Adrenal gland (tissue), 5 donors: Measurements from ENCODE around the gene GABRG1.

Source experiments
- POLR2A ChIP-seq, 2 donors: fragments of 450-650 bp; IDR thresholded peaks; one replicate each; pipeline ENCODE4 v1.6.1; 2017; ENCODE audit warnings: antibody characterized with exemption in 2 of 2, mild to moderate bottlenecking in 2 of 2, moderate library complexity in 1 of 2
- TF ChIP-seq, protein P1 (sequence below), 6 experiments: fragments of 450-650 bp in 4 of 6; fragments of 200-600 bp in 2 of 6; sonication (generic) in 1 of 6; IDR thresholded peaks; 1 replicate in 5 of 6; 2 replicates in 1 of 6; pipeline versions ENCODE4 v1.5.1 to v1.8.0; 2016 to 2021; ENCODE audit warnings: antibody characterized with exemption in 6 of 6, mild to moderate bottlenecking in 2 of 6, moderate library complexity in 1 of 6
- donor health status: DM: no; HTN: no; CAD: no.

DNA sequence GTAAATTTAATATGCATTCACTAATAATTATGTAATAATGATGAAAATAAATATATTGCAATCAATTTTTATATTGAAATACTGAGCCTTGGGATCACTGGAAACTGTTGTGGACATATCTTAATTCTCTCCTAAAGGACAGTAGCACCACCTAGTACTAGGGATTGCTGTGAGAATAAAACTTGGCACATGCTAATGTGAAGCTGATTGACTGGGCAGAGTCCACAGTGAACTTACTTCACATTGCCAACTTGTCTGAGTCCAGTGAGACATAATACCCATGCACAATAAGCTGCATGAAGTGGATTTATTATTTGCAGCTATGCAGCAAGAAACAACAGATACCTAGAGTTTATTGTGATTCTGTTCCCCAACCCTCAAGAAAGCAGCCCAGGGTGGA lies 131.1 kb downstream of the GABRG1 start:
- no peak for TF ChIP-seq POLR2A (IDR thresholded peaks at IDR 0.05)
- TF ChIP-seq, protein P1, sequence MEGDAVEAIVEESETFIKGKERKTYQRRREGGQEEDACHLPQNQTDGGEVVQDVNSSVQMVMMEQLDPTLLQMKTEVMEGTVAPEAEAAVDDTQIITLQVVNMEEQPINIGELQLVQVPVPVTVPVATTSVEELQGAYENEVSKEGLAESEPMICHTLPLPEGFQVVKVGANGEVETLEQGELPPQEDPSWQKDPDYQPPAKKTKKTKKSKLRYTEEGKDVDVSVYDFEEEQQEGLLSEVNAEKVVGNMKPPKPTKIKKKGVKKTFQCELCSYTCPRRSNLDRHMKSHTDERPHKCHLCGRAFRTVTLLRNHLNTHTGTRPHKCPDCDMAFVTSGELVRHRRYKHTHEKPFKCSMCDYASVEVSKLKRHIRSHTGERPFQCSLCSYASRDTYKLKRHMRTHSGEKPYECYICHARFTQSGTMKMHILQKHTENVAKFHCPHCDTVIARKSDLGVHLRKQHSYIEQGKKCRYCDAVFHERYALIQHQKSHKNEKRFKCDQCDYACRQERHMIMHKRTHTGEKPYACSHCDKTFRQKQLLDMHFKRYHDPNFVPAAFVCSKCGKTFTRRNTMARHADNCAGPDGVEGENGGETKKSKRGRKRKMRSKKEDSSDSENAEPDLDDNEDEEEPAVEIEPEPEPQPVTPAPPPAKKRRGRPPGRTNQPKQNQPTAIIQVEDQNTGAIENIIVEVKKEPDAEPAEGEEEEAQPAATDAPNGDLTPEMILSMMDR (IDR thresholded peaks at IDR 0.05), result no peak
